ENCODE measurements around the gene ATP11A. TPM values are rescaled to one million over a fixed set of nuclear protein-coding genes. Genes with fewer than 3 reads are reported as not detected.

ATP11A gene
- total RNA-seq, 1 experiment from 2014 or later, result 80.4 TPM

- Histone ChIP-seq H4K20me1 (ENCODE audit: insufficient read depth) (0 out of 2 replicates have a peak, but pooled peaks cover 8% of the 10 kb centered on the region), H3K4me2 (ENCODE audit: low read length) (no peak overlapping the region), H3K4me3 (replicated peaks in 1 of 2; ENCODE audit: low read depth in 1 of 2, low read length in 2 of 2) (no peak overlapping the region), H3K79me2 (ENCODE audit: insufficient read depth, low read length) (peaks cover 42% of the 10 kb centered on the region), H3K27ac (ENCODE audit: low read depth, low read length) (no peak overlapping the region), H3K36me3 (ENCODE audit: control insufficient read depth in 1 of 2, insufficient read depth in 2 of 2, low read length in 2 of 2) (no peaks in the 10 kb centered on the region), H2AFZ (ENCODE audit: low read depth, low read length, poor library complexity, severe bottlenecking) (no peak overlapping the region), H3K9me3 (ENCODE audit: control insufficient read depth in 1 of 2, insufficient read depth in 1 of 2, low read depth in 1 of 2, low read length in 2 of 2) (no peaks in the 10 kb centered on the region), H3K9ac (ENCODE audit: low read length) (no peak overlapping the region), H3K4me1 (ENCODE audit: control insufficient read depth in 1 of 2, insufficient read depth in 2 of 2, low read length in 2 of 2) (peaks cover 29 to 31% of the 10 kb centered on the region in 2 experiments), H3K27me3 (ENCODE audit: insufficient read depth, low read length) (no peaks in the 10 kb centered on the region), H3K9me2 (ENCODE audit: insufficient read depth) (no peaks in the 10 kb centered on the region)
- TF ChIP-seq RAD21 (IDR thresholded peaks at IDR 0.05; ENCODE audit: low read depth) (no peak), POLR2AphosphoS5 (IDR thresholded peaks at IDR 0.05; ENCODE audit: low read depth, low read length) (no peak), JUND (IDR thresholded peaks at IDR 0.05) (no peak), SP1 (IDR thresholded peaks at IDR 0.05; ENCODE audit: low read depth) (no peak), FOSL1 (IDR thresholded peaks at IDR 0.05; ENCODE audit: low read depth) (no peak), ATF3 (IDR thresholded peaks at IDR 0.05) (no peak), EZH2phosphoT487 (IDR thresholded peaks at IDR 0.05; ENCODE audit: borderline replicate concordance) (no peak), TCF7L2 (IDR thresholded peaks at IDR 0.05; ENCODE audit: borderline replicate concordance, extremely low read depth, insufficient read depth, insufficient read length) (no peak), REST (IDR thresholded peaks at IDR 0.05; ENCODE audit: low read depth) (no peak), YY1 (IDR thresholded peaks at IDR 0.05; ENCODE audit: extremely low read depth, insufficient replicate concordance, low read depth, low read length) (no peak), SRF (IDR thresholded peaks at IDR 0.05; ENCODE audit: low read depth) (no peak), POLR2A (IDR thresholded peaks at IDR 0.05; ENCODE audit: borderline replicate concordance, extremely low read depth, insufficient read depth, insufficient read length) (no peak), CEBPB (IDR thresholded peaks at IDR 0.05; ENCODE audit: low read depth) (no peak), ZFX (IDR thresholded peaks at IDR 0.05) (no peak), CBX3 (IDR thresholded peaks at IDR 0.05; ENCODE audit: low read depth) (no peak), EZH2 (IDR thresholded peaks at IDR 0.05) (no peak), ELF1 (IDR thresholded peaks at IDR 0.05; ENCODE audit: borderline replicate concordance, low read depth) (no peak)
- no TSS peak for BruUV-seq (replicated peaks)
- ATAC-seq, result no peak
- CTCF ChIA-PET, result no interaction called here
- intact Hi-C loops (cut with micrococcal nuclease), result no loop called here
- DNase-seq (ENCODE audit: low read depth, low spot score), result no peak
- POLR2A ChIA-PET, result no interaction called here
- RAD21 ChIA-PET (ENCODE audit: low non-redundant PET in 1 of 2, low total read pairs in 2 of 2, uncharacterized antibody in 2 of 2, unreplicated experiment in 2 of 2), result no interaction called here
Observed at GRCh38 chr13:112735791-112736190, 46.0 kb downstream of the ATP11A start.

Data from HCT116 (cell line).